ENCODE data around the gene DDX49. TPM values are rescaled to one million over a fixed set of nuclear protein-coding genes. Genes with fewer than 3 reads are reported as not detected.

DDX49 gene
- polyA plus RNA-seq, 1 donor from 2014 or later = 30.2 TPM

DNA sequence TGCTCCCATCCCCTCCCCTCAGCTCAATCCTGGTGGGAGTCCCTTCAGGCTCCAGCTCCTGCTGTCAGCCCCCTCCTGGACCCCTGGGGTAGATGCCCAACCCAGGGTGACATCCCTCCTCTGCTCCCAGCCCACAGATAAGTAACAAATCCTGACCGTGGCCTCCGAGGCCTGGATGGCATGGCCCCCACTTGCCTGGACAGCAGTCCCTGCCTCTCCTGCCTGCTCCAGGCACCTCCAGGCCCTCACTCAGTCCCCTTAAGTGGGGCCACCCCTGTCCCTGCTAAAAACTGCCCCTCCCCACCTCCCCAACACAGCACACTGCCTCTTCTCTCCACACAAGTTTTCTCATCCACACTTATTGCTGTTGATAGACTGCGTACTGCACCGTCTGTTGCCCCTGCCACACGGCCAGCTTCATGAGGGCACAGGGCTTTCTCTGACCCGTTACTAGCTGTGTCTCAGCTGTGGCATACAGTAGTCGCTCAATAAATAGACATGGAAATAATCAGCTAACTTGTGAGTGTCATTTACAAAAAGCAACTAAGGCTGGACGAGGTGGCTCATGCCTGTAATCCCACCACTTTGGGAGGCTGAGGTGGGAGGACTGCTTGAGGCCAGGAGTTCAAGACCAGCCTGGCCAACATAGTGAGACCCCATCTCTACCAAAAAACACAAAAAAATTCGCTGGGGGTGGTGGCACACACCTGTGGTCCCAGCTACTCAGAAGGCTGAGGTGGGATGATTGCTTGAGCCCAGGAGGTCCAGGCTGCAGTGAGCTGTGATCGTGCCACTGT is 29.4 kb upstream of the DDX49 start:
- Mint-ChIP-seq H3K4me1 (peaks cover 0 to 3% (median 0%) of the 10 kb centered on the region in 3 donors), H3K27ac (no peak overlapping the region), H3K4me3 (no peak overlapping the region), H3K27me3 (peaks cover 16% of the 10 kb centered on the region), H3K9me3 (no peaks in the 10 kb centered on the region), H3K36me3 (no peaks in the 10 kb centered on the region)

DNA sequence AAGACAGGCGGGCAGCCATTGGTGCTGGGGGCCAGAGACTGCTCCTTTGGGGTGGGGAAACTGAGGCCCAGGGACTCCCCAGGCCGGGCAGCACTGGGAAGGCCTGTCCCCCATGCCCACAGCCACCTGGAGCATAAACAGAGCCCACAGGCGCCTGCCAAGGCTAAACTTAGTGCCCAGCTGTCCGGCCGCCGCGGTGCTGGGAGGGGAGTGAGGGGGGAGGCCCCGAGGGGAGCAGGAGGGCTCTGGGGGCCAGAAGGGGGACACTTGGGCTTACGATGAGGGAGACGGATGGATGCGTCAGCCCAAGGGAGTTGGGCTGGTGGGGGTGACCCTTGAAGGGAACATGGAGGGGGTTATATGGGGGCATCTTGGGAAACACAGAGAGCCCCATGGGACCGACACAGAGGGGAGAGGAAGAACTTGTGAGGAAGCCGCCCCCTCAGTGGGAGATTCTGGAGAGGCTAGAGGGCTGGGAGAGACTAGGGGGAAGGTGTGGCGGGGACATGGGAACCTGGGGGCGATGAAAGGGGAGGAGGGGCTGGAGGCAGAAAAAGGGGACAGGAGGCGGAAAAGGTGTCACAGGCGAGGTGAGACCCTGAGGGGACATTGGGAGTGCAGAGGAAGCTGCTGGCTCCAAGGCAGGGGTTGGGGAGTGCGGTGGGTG is 25.8 kb upstream of the DDX49 start:
- peaks cover 2% of the 10 kb centered on the region for H3K36me3 Mint-ChIP-seq
- peaks cover 0 to 8% (median 2%) of the 10 kb centered on the region in 3 donors for H3K4me1 Mint-ChIP-seq
- no peaks in the 10 kb centered on the region for H3K9me3 Mint-ChIP-seq
- peaks cover 30% of the 10 kb centered on the region for H3K27me3 Mint-ChIP-seq
- H3K4me3 Mint-ChIP-seq = peak overlapping the region in 1 of 4 donors; percentile 39
- peak overlapping the region in 1 of 3 donors; percentile 39 for H3K27ac Mint-ChIP-seq

GRCh38 chr19:18894254-18895037 is 25.1 kb upstream of the DDX49 start:
- Mint-ChIP-seq H3K27me3 (peaks cover 27% of the 10 kb centered on the region), H3K4me3 (peak overlapping the region in 2 of 4 donors; percentile 39 to 73)

DNA sequence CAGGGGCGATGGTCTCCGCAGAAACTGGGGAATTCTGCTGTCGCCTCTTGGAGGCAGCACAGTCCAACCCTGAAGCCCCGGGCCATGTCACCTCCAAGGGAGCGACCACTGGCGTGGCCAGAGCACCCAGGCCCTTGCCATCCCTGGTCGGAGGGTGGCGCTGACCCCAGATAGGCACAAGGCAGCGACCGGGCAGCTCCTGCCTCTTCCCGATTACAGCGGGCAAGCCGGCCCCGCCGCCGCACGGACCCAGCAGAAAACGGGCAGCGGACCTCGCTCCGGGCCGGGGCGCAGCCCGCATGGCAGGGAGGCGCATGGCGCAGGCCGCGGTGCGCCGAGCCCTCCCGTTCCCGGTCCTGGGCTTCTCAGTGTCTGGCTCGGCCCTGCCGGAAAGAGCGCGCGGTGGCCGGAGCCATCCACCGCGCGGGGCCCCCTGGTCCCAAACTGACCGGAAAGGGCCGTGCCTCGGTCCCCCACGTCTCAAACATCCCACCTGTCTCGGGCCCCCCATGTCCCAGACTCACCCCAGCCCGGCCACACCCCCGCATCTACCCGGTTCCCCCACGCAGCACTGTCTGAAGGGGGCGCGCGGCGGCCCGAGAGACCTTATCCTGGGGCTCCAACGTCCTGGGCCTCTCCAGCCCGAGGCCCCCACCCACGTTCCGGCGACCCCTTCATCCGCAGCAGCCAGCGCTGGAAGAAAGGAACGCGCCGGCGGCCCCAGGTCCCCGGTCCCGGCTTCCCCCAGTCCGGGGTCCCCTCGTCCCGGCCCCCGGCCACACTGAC is 24.3 kb upstream of the DDX49 start:
- Mint-ChIP-seq H3K4me1 (peaks cover 0 to 8% (median 2%) of the 10 kb centered on the region in 3 donors), H3K9me3 (no peaks in the 10 kb centered on the region), H3K4me3 (peak overlapping the region in 3 of 4 donors; percentile 50 to 70 (median 54)), H3K27me3 (peaks cover 26% of the 10 kb centered on the region), H3K36me3 (peaks cover 3% of the 10 kb centered on the region), H3K27ac (no peak overlapping the region)

More at GRCh38 chr19:18894254-18895037, 25.1 kb upstream of the DDX49 start:
- H3K9me3 Mint-ChIP-seq = no peaks in the 10 kb centered on the region
- peaks cover 0 to 8% (median 2%) of the 10 kb centered on the region in 3 donors for H3K4me1 Mint-ChIP-seq
- peaks cover 2% of the 10 kb centered on the region for H3K36me3 Mint-ChIP-seq
- H3K27ac Mint-ChIP-seq = no peak overlapping the region

GRCh38 chr19:18895824-18896341 is 23.6 kb upstream of the DDX49 start, which contains the start of gene CERS1:
Gene CERS1, minus strand, starts transcription at chr19:18896158. Its CDS starts 86 bp downstream, at chr19:18896072.
- H3K27ac Mint-ChIP-seq = no peak within 1 kb of the TSS
- H3K4me1 Mint-ChIP-seq = peaks cover 0 to 8% (median 2%) of the 10 kb centered on the region in 3 donors
- H3K9me3 Mint-ChIP-seq = no peaks in the 10 kb centered on the region
- H3K36me3 Mint-ChIP-seq = peaks cover 3% of the 10 kb centered on the region
- H3K4me3 Mint-ChIP-seq = peak within 1 kb of the TSS; percentile 5 to 81 (median 76)
- peaks cover 26% of the 10 kb centered on the region for H3K27me3 Mint-ChIP-seq

- Mint-ChIP-seq H3K4me1 (peaks cover 0 to 10% (median 2%) of the 10 kb centered on the region in 3 donors), H3K36me3 (peaks cover 3% of the 10 kb centered on the region), H3K4me3 (peak overlapping the region; percentile 5 to 78 (median 76)), H3K27ac (no peak overlapping the region), H3K9me3 (no peaks in the 10 kb centered on the region), H3K27me3 (peaks cover 26% of the 10 kb centered on the region)
Measured at GRCh38 chr19:18896421-18896841, 23.1 kb upstream of the DDX49 start.

DNA sequence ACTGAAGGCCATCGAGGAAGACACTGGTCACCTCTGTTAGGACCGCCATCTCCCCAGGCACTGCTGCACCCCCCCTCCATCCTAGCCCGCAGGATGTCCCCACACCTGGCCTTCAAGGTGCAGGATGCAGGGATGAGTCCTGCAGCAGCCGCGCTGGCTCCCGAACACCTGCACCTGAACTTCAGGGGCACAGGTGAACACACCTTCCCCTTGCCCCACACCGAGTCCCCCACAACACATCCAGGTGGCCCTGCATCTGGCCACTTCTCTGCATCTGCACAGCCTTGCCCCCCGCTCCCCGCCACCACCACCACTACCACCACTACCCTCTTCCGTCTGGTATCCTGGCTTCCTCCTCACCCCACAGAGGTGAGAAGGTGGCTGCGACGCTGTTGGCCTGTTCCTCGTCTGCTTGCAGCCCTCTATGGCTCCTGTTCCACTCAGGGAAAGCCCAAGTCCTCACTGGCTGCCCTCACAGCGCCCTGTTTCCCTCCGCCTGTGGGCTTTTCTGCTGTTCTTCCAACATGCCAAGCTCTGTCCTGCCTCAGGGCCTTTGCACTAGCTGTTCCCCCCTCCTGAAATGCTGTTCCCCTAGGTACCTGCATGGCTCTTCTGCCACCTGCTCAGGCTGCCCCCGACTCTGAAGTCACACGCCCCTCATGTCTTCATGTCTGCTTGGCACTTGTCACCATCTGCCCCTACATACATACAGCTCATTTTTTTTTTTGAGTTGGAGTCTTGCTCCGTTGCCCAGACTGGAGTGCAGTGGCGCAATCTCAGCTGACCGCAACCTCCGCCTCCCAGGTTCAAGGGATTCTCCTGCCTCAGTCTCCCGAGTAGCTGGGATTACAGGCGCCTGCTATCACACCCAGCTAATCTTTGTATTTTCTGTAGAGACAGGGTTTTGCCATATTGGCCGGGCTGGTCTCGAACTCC is 22.2 kb upstream of the DDX49 start:
- Mint-ChIP-seq H3K4me1 (peaks cover 0 to 10% (median 2%) of the 10 kb centered on the region in 3 donors), H3K36me3 (peaks cover 7% of the 10 kb centered on the region), H3K9me3 (no peaks in the 10 kb centered on the region), H3K27ac (peak overlapping the region in 1 of 3 donors; percentile 5), H3K4me3 (peak overlapping the region in 3 of 4 donors; percentile 3 to 81 (median 63)), H3K27me3 (peaks cover 26% of the 10 kb centered on the region)

DNA sequence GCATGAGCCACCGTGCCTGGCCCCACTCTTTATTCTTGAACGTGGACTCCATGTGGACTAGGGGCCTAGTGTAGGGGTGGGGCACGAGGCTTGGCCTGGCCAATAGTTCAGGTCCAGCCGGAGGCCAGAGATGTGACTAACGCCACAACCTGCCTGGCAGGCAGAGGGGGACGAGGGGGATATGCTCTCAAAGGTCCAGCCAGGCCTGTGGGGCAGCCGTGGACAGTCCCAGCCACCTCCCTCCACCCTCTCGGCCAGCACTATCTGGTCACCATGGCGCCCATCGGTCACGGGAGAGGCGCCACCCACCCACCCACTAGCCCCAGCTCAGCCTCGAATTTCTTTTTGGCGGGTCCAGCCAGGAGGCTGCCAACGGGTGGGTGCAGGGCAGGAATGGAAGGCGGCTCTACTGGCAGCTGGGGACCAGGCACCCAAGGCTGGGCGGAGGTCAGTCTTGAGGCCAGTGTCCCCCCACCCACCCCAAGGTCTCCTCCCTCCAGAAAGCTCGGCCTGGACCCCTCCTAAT is 21.4 kb upstream of the DDX49 start:
- Mint-ChIP-seq H3K9me3 (no peaks in the 10 kb centered on the region), H3K27ac (no peak overlapping the region), H3K4me1 (peaks cover 0 to 10% (median 2%) of the 10 kb centered on the region in 3 donors), H3K36me3 (peaks cover 7% of the 10 kb centered on the region), H3K4me3 (peak overlapping the region in 1 of 4 donors; percentile 63), H3K27me3 (peaks cover 22% of the 10 kb centered on the region)

DNA sequence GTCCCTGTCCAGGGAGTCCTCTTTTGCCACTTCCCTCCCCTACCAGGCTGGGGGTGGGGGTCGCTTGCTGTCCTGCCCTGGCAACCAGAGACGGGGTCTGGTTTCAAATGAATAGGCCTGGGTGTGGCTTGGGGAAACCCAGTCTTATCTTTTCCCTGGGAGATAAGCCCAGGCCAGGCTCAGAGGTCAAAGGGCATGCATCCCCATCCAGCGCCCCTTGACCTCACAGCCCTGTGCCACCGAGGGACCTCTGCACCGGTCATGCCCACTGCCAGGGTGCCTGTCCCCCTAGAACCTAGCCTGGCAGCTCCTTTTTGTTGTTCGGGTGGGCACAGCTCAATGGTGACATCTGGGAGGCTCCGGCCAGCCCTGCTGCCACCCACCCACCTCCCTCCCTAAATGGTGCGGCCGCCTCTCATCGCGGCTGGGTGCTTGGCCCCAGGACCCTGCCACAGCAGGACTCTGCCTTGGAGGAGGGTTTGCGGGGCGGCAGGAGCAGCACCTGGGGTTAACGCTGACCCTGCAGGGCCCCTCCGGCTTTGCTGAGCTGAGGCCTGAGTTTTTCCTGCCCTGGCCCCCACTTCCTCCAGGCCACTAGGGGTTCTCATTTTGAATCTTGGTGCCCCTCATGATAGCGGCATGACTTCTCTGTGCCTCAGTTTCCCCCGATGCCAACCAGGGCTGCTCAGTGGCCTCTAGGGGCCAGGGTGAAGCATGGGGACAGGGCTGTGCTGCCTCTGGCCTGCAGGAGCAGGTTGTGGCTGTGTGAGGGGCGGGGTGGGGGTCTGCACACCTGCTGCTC is 20.7 kb upstream of the DDX49 start:
- Mint-ChIP-seq H3K9me3 (no peaks in the 10 kb centered on the region), H3K27me3 (peaks cover 17% of the 10 kb centered on the region), H3K4me1 (peaks cover 0 to 8% (median 2%) of the 10 kb centered on the region in 3 donors), H3K36me3 (peaks cover 7% of the 10 kb centered on the region), H3K27ac (no peak overlapping the region), H3K4me3 (no peak overlapping the region)

- peaks cover 13% of the 10 kb centered on the region for H3K27me3 Mint-ChIP-seq
- H3K9me3 Mint-ChIP-seq = no peaks in the 10 kb centered on the region
- H3K27ac Mint-ChIP-seq = peak overlapping the region in 1 of 3 donors; percentile 39
- no peak overlapping the region for H3K4me3 Mint-ChIP-seq
- peaks cover 7% of the 10 kb centered on the region for H3K36me3 Mint-ChIP-seq
- peaks cover 0 to 9% (median 2%) of the 10 kb centered on the region in 3 donors for H3K4me1 Mint-ChIP-seq
Measured at GRCh38 chr19:18899624-18900560, 19.6 kb upstream of the DDX49 start.

DNA sequence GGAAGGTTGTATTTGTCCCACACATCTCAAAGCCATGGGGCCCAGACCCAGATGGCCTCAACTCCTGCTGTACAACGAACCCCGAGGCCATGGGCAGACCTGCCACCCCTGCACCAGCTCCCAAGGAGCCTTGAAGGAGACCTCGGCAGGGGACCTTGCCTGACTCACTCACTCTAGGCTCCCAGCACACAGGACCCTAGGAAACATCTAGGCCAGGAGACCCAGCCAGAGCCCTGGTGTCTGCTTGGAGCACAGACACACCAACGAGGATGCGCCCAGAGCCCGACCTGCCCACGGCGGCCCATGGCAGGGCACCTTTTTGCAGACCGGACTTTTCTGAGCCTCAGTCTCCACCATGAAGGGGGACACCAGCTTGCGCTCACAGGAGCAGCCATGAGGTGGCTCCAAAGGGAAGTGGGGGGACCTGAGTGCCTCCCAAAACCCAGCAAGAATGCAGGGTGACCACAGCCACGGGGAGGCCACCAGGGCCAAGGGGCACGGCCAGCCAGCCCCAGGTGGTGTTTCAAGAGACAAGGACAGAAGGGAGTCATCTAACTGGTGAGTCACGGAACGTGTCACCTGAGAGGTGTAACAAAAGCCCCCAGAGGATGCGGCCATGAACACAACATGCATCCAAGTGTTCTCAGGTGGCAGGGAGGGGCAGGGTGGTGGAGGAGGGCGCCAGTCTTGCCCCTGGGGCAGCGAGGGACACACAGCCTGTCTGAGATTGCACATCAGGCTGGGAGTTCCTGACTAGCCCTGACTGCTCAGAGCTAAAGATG is 18.6 kb upstream of the DDX49 start:
- Mint-ChIP-seq H3K4me3 (no peak overlapping the region), H3K27me3 (peaks cover 13% of the 10 kb centered on the region), H3K9me3 (no peaks in the 10 kb centered on the region), H3K4me1 (peaks cover 0 to 7% (median 2%) of the 10 kb centered on the region in 3 donors), H3K36me3 (peaks cover 8% of the 10 kb centered on the region), H3K27ac (peak overlapping the region in 1 of 3 donors; percentile 39)
